ENCODE results near the gene WFIKKN1.

WFIKKN1 gene

GRCh38 chr16:598823-599739 is 31.7 kb upstream of the WFIKKN1 start:
- Histone ChIP-seq H2BK15ac (ENCODE audit: low read depth, poor library complexity, severe bottlenecking) (no peak overlapping the region), H3K27me3 (ENCODE audit: control insufficient read depth in 1 of 2, insufficient read depth in 1 of 2, low read length in 2 of 2) (no peaks in the 10 kb centered on the region), H3K4me2 (ENCODE audit: low read length, poor library complexity, severe bottlenecking) (no peak overlapping the region), H4K8ac (ENCODE audit: low read length) (no peak overlapping the region), H2BK120ac (ENCODE audit: low read depth, low read length) (no peak overlapping the region), H3K4me3 (ENCODE audit: insufficient read depth in 1 of 2, low read depth in 1 of 2, low read length in 2 of 2) (no peak overlapping the region), H2BK5ac (ENCODE audit: low read depth, low read length, poor library complexity, severe bottlenecking) (no peak overlapping the region), H2AFZ (ENCODE audit: low read depth, low read length) (no peak overlapping the region), H4K91ac (ENCODE audit: low read length) (no peak overlapping the region), H3K4ac (ENCODE audit: low read depth in 1 of 2, low read length in 2 of 2) (no peak overlapping the region), H3K4me1 (ENCODE audit: control insufficient read depth, insufficient read depth, low read depth, low read length) (peaks cover 6% of the 10 kb centered on the region), H3K79me1 (replicated peaks; ENCODE audit: low read length, poor library complexity, severe bottlenecking) (peaks cover 39% of the 10 kb centered on the region), H2BK12ac (ENCODE audit: low read length in 2 of 2) (no peak overlapping the region), H3K9me3 (ENCODE audit: control insufficient read depth, low read length) (no peaks in the 10 kb centered on the region), H3K36me3 (ENCODE audit: control insufficient read depth in 1 of 2, insufficient read depth in 2 of 2, low read depth in 1 of 2, low read length in 2 of 2) (peaks cover 11 to 28% of the 10 kb centered on the region in 2 experiments), H3K14ac (ENCODE audit: low read length in 2 of 2) (no peak overlapping the region), H3K27ac (ENCODE audit: low read length, poor library complexity, severe bottlenecking) (no peak overlapping the region), H2AK5ac (ENCODE audit: low read length, severe bottlenecking) (no peak overlapping the region), H3K9ac (ENCODE audit: low read length) (no peak overlapping the region), H3K18ac (ENCODE audit: low read depth in 1 of 2, low read length in 2 of 2) (no peak overlapping the region), H3K23ac (ENCODE audit: low read length in 2 of 2) (no peak overlapping the region)
- 96% methylated on average over 37 of the region's 43 CpGs for WGBS
- no peak for DNase-seq

- peaks cover 4% of the 10 kb centered on the region for H3K9me3 ChIP-seq (ENCODE audit: control insufficient read depth, low read length)
- no peak overlapping the region for H3K4ac ChIP-seq (ENCODE audit: low read depth in 1 of 2, low read length in 2 of 2)
- peaks cover 11 to 34% of the 10 kb centered on the region in 2 experiments for H3K36me3 ChIP-seq (ENCODE audit: control insufficient read depth in 1 of 2, insufficient read depth in 2 of 2, low read depth in 1 of 2, low read length in 2 of 2)
- no peak overlapping the region for H4K8ac ChIP-seq (ENCODE audit: low read length)
- no peak overlapping the region for H4K91ac ChIP-seq (ENCODE audit: low read length)
- no peak overlapping the region for H3K14ac ChIP-seq (ENCODE audit: low read length in 2 of 2)
- WGBS = 62% methylated on average over 7 of the region's 7 CpGs
- H3K4me1 ChIP-seq (ENCODE audit: control insufficient read depth, insufficient read depth, low read depth, low read length) = peaks cover 5% of the 10 kb centered on the region
- no peak overlapping the region for H3K9ac ChIP-seq (ENCODE audit: low read length)
- no peak overlapping the region for H2AK5ac ChIP-seq (ENCODE audit: low read length, severe bottlenecking)
- no peak overlapping the region for H2AFZ ChIP-seq (ENCODE audit: low read depth, low read length)
- H2BK120ac ChIP-seq (ENCODE audit: low read depth, low read length) = no peak overlapping the region
- no peak overlapping the region for H3K27ac ChIP-seq (ENCODE audit: low read length, poor library complexity, severe bottlenecking)
- H2BK5ac ChIP-seq (ENCODE audit: low read depth, low read length, poor library complexity, severe bottlenecking) = no peak overlapping the region
- H3K18ac ChIP-seq (ENCODE audit: low read depth in 1 of 2, low read length in 2 of 2) = no peak overlapping the region
- H3K27me3 ChIP-seq (ENCODE audit: control insufficient read depth in 1 of 2, insufficient read depth in 1 of 2, low read length in 2 of 2) = no peaks in the 10 kb centered on the region
- H2BK12ac ChIP-seq (ENCODE audit: low read length in 2 of 2) = no peak overlapping the region
- H2BK15ac ChIP-seq (ENCODE audit: low read depth, poor library complexity, severe bottlenecking) = no peak overlapping the region
- H3K23ac ChIP-seq (ENCODE audit: low read length in 2 of 2) = no peak overlapping the region
- peaks cover 39% of the 10 kb centered on the region for H3K79me1 ChIP-seq (replicated peaks; ENCODE audit: low read length, poor library complexity, severe bottlenecking)
- no peak for DNase-seq
- H3K4me2 ChIP-seq (ENCODE audit: low read length, poor library complexity, severe bottlenecking) = no peak overlapping the region
- no peak overlapping the region for H3K4me3 ChIP-seq (ENCODE audit: insufficient read depth in 1 of 2, low read depth in 1 of 2, low read length in 2 of 2)
Measured at GRCh38 chr16:600781-601180, 30.0 kb upstream of the WFIKKN1 start.

- peaks cover 4% of the 10 kb centered on the region for H3K9me3 ChIP-seq (ENCODE audit: control insufficient read depth, low read length)
- no peak overlapping the region for H2BK15ac ChIP-seq (ENCODE audit: low read depth, poor library complexity, severe bottlenecking)
- no peak overlapping the region for H2AFZ ChIP-seq (ENCODE audit: low read depth, low read length)
- H3K4ac ChIP-seq (ENCODE audit: low read depth in 1 of 2, low read length in 2 of 2) = no peak overlapping the region
- peaks cover 34% of the 10 kb centered on the region for H3K79me1 ChIP-seq (replicated peaks; ENCODE audit: low read length, poor library complexity, severe bottlenecking)
- no peak overlapping the region for H3K9ac ChIP-seq (ENCODE audit: low read length)
- H3K23ac ChIP-seq (ENCODE audit: low read length in 2 of 2) = no peak overlapping the region
- H3K36me3 ChIP-seq (ENCODE audit: control insufficient read depth in 1 of 2, insufficient read depth in 2 of 2, low read depth in 1 of 2, low read length in 2 of 2) = peaks cover 10 to 22% of the 10 kb centered on the region in 2 experiments
- no peak for DNase-seq
- H3K4me3 ChIP-seq (ENCODE audit: insufficient read depth in 1 of 2, low read depth in 1 of 2, low read length in 2 of 2) = no peak overlapping the region
- H2BK120ac ChIP-seq (ENCODE audit: low read depth, low read length) = no peak overlapping the region
- H3K14ac ChIP-seq (ENCODE audit: low read length in 2 of 2) = no peak overlapping the region
- H3K27ac ChIP-seq (ENCODE audit: low read length, poor library complexity, severe bottlenecking) = no peak overlapping the region
- no peaks in the 10 kb centered on the region for H3K27me3 ChIP-seq (ENCODE audit: control insufficient read depth in 1 of 2, insufficient read depth in 1 of 2, low read length in 2 of 2)
- no peak overlapping the region for H3K4me2 ChIP-seq (ENCODE audit: low read length, poor library complexity, severe bottlenecking)
- H2BK12ac ChIP-seq (ENCODE audit: low read length in 2 of 2) = no peak overlapping the region
- H3K4me1 ChIP-seq (ENCODE audit: control insufficient read depth, insufficient read depth, low read depth, low read length) = peaks cover 6% of the 10 kb centered on the region
- H4K8ac ChIP-seq (ENCODE audit: low read length) = no peak overlapping the region
- no peak overlapping the region for H2BK5ac ChIP-seq (ENCODE audit: low read depth, low read length, poor library complexity, severe bottlenecking)
- no peak overlapping the region for H4K91ac ChIP-seq (ENCODE audit: low read length)
- no peak overlapping the region for H3K18ac ChIP-seq (ENCODE audit: low read depth in 1 of 2, low read length in 2 of 2)
- H2AK5ac ChIP-seq (ENCODE audit: low read length, severe bottlenecking) = no peak overlapping the region
- WGBS = 96% methylated on average over 4 of the region's 5 CpGs
Measured at GRCh38 chr16:603933-604332, 26.9 kb upstream of the WFIKKN1 start.

DNA sequence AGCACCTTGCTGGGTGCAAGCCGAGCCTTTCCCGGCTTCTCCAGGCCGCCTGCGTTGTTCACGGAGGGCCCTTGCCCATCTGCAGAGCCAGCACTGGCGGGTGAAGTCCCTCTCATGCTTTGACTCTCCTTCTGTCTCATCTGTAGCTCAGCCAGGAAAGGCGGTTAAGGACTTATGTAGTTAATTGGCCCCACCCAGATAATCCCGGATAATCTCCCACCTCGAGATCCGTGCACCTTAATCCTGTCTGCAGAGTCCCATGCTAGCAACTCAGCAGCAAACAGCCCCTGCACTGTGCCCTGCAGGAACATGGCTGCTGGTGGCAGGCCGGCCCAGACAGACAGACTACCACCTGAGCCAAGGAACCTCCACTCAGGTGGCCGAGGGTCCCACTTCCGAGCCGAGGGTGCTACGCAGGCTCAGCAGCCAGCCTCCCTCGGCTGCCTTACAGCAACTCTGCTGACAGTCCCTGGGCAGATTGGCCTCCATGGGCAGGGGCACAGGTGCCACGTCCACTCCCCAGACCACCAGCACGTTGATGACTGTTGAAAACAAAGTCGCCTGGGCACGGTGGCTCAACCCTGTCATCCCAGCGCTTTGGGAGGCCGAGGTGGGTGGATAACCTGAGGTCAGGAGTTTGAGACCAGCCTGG is 24.0 kb upstream of the WFIKKN1 start:
- Histone ChIP-seq H3K14ac (ENCODE audit: low read length in 2 of 2) (no peak overlapping the region), H2BK5ac (ENCODE audit: low read depth, low read length, poor library complexity, severe bottlenecking) (no peak overlapping the region), H3K79me1 (replicated peaks; ENCODE audit: low read length, poor library complexity, severe bottlenecking) (peaks cover 45% of the 10 kb centered on the region), H3K4me1 (ENCODE audit: control insufficient read depth, insufficient read depth, low read depth, low read length) (peaks cover 8% of the 10 kb centered on the region), H3K4ac (ENCODE audit: low read depth in 1 of 2, low read length in 2 of 2) (no peak overlapping the region), H3K27me3 (ENCODE audit: control insufficient read depth in 1 of 2, insufficient read depth in 1 of 2, low read length in 2 of 2) (no peaks in the 10 kb centered on the region), H3K18ac (ENCODE audit: low read depth in 1 of 2, low read length in 2 of 2) (no peak overlapping the region), H2BK15ac (ENCODE audit: low read depth, poor library complexity, severe bottlenecking) (no peak overlapping the region), H3K9ac (ENCODE audit: low read length) (no peak overlapping the region), H2AFZ (ENCODE audit: low read depth, low read length) (no peak overlapping the region), H3K27ac (ENCODE audit: low read length, poor library complexity, severe bottlenecking) (no peak overlapping the region), H3K9me3 (ENCODE audit: control insufficient read depth, low read length) (peaks cover 4% of the 10 kb centered on the region), H4K8ac (ENCODE audit: low read length) (no peak overlapping the region), H3K23ac (ENCODE audit: low read length in 2 of 2) (no peak overlapping the region), H2BK12ac (ENCODE audit: low read length in 2 of 2) (no peak overlapping the region), H2AK5ac (ENCODE audit: low read length, severe bottlenecking) (no peak overlapping the region), H3K4me3 (ENCODE audit: insufficient read depth in 1 of 2, low read depth in 1 of 2, low read length in 2 of 2) (no peak overlapping the region), H4K91ac (ENCODE audit: low read length) (no peak overlapping the region), H3K4me2 (ENCODE audit: low read length, poor library complexity, severe bottlenecking) (no peak overlapping the region), H2BK120ac (ENCODE audit: low read depth, low read length) (no peak overlapping the region), H3K36me3 (ENCODE audit: control insufficient read depth in 1 of 2, insufficient read depth in 2 of 2, low read depth in 1 of 2, low read length in 2 of 2) (peaks cover 0 to 15% of the 10 kb centered on the region in 2 experiments)
- WGBS = 98% methylated on average over 18 of the region's 22 CpGs
- DNase-seq = no peak
